HG03095 (cell line): ENCODE measurements around the gene FPGS.
"Not testable (repeated sequence)": the region's sequence is repeated elsewhere in the genome, so short reads cannot be mapped to it uniquely, and the experiment has no call there.

Experiments
- ATAC-seq: cut with Tn5 transposase; IDR thresholded peaks from one replicate; pipeline ENCODE4 v1.9.1; 2021; ENCODE audit warnings: moderate library complexity; ENCODE audit not compliant: unreplicated experiment

FPGS gene

GRCh38 chr9:127770905-127771569 is 31.6 kb upstream of the FPGS start:
- ATAC-seq, result peak; percentile 83

- ATAC-seq, result no peak
Observed at GRCh38 chr9:127771570-127772189, 31.0 kb upstream of the FPGS start.

- no peak for ATAC-seq
Observed at GRCh38 chr9:127772603-127773002, 30.1 kb upstream of the FPGS start.

- ATAC-seq, result no peak
Observed at GRCh38 chr9:127773272-127773671, 29.4 kb upstream of the FPGS start.

- ATAC-seq, result no peak
Observed at GRCh38 chr9:127773981-127774380, 28.7 kb upstream of the FPGS start.

- ATAC-seq, result no peak
Observed at GRCh38 chr9:127776195-127776923, 26.3 kb upstream of the FPGS start.

- ATAC-seq, result no peak
Observed at GRCh38 chr9:127776924-127777289, 25.8 kb upstream of the FPGS start.

GRCh38 chr9:127777368-127777980 is 25.2 kb upstream of the FPGS start:
- ATAC-seq, result no peak

GRCh38 chr9:127778280-127779135 is 24.2 kb upstream of the FPGS start, which contains the start of gene SH2D3C:
SH2D3C (minus strand) TSS chr9:127778666; CDS start chr9:127778627, 39 bp downstream.
- peak; percentile 30 for ATAC-seq

GRCh38 chr9:127779136-127779981 is 23.3 kb upstream of the FPGS start:
- ATAC-seq, result peak; percentile 48

- ATAC-seq, result no peak
Observed at GRCh38 chr9:127780126-127780885, 22.4 kb upstream of the FPGS start.

GRCh38 chr9:127780909-127781308 is 21.8 kb upstream of the FPGS start:
- not testable (repeated sequence) for ATAC-seq

- no peak for ATAC-seq
Observed at GRCh38 chr9:127781806-127782205, 20.9 kb upstream of the FPGS start.

- no peak for ATAC-seq
Observed at GRCh38 chr9:127783111-127784008, 19.3 kb upstream of the FPGS start.

GRCh38 chr9:127785023-127785932 is 17.4 kb upstream of the FPGS start:
- ATAC-seq, result peak; percentile 38

- peak; percentile 52 for ATAC-seq
Observed at GRCh38 chr9:127785933-127786772, 16.5 kb upstream of the FPGS start, which contains the start of gene CDK9. CDK9 (plus strand) TSS chr9:127786034; CDS start chr9:127786149, 115 bp downstream.
